ELR (cell line): ENCODE data around the gene GAB4.
"Not testable (repeated sequence)": the region's sequence is repeated elsewhere in the genome, so short reads cannot be mapped to it uniquely, and the experiment has no call there.

ENCODE experiments used
- DNase-seq: peaks from one replicate; pipeline ENCODE4 v3.0.0-alpha.2; 2015; ENCODE audit warnings: low read depth

GAB4 gene

DNA sequence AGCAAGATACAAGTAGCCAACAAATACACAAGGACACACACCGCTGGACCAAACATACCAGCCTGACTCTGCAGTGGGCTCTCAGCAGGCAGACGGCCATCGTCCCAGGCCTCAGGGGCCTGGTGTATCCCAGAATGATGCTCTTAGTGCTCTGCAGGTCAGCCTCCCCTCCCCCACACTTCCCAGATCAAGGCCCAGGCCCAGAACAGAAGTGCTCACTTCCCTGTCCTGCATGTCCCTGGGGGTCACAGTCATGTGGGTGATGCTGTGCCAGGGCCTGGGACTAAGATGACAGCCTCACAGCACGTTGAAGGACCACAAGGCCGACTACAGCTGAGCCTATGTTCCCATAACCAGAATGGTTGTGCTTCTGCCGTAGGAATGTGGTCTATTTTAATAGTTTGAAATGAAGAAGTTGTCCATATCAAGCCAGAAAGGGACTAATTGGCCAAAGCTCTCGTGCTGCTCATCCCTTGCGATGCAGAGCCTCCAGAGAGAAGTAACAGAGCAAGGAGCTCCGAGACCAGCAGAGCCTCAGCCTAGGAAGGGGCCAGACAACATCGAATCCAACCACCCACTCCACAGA is 48.6 kb downstream of the GAB4 start:
- DNase-seq: no peak

DNA sequence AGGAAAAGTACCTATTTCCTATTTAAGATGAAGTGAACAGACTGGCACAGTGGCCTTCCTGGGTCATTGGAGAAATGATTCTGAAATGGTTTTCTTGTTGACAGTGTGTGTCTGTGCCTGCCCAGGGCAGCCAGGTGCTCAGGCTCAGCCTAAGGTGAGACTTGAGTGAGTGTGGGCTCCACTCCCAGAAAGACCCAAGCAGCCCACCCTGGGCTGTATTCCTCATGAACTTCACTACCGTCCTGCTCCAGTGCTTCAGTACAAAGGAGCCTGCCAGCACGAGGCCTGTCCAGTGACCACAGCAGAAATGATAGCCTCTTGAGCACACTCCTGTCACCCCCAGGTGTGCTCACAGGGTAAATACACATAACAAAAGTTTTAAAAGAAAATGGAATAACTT is 49.5 kb downstream of the GAB4 start:
- DNase-seq: no peak

- DNase-seq: no peak
These were observed 50.2 kb downstream of the GAB4 start for GRCh38 chr22:16957781-16958180.

DNA sequence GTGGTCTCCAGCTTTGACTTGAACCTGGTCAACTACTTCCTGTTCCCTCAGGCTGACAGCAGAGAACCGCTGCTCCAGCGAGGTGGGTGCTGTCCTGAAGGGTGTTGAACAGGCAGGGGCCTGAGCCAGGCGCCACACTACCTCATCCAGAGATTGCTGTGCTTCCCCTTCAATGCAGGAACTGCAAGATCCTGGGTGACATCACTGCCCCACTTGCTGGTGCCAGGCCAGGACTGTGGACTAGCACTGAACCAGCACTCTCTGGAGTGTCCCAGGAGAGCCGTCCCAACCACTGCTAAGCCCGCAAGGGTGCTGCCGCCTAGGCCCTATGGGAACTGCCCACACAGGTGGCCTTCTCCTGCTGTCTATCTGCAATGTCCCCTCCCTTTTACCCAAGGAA is 51.7 kb downstream of the GAB4 start:
- DNase-seq: no peak

GRCh38 chr22:16955678-16956210 is 52.3 kb downstream of the GAB4 start:
- no peak for DNase-seq

- DNase-seq: no peak
These were observed 52.9 kb downstream of the GAB4 start for GRCh38 chr22:16955081-16955480.

GRCh38 chr22:16954060-16954403 is 54.0 kb downstream of the GAB4 start:
- no peak for DNase-seq

DNA sequence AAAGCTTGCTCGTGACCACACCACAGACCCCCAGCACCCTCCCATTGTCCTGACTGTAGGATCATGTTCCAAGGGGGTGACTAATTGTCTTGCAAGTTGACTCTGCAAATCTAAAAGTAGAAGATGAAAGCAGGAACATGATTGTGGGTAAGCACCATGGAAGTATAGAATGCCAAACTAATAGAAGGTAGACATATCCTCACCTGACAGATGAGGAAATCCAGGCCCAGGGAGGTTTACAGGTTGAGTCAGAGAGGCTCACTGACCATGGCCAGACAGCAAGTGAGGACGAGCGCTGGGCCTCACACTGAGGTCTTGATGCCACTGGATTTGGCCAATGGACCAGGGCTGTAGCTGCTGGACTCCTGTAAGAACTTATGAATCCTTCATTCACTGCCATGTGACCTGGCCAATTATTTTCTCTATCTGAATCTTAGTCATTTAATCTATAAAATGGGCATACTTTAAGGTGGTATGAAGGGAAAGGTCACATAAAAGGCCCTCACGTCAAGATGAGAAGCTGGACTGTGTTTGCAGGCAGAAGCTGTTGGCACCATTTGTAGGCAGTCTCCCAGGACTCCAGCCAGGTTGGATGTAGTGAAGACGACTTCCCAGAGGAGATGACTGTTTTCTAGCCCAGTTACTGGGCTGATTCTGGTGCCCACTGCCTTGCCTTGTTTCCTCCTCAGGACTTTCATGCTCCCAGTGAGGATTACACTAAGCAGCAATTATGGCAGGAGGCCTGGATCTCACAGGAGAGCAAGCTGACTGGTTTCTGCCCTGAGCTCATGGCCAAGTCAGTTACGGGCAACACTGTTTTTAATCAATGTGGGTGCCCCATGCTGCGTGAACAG is 54.6 kb downstream of the GAB4 start:
- DNase-seq: no peak

DNA sequence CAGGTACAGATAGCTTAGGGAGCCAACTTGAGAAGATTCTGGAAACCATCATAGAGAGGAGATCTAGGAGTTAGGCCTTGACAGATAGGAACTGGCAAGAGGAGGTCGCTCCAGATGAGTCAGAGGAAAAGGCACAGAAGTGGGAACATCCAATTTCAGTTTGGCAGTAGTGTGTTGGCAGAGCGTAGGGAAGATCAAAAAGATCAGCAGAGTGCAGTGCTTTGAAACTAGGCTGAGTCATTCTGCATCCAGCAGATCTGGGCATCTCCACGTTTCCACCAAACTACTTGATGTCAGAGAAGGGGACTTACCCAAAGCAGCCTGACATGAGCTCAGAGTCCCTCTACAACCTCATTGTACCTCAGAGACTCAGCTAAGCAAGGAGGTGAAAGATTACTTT is 58.5 kb downstream of the GAB4 start:
- no peak for DNase-seq

DNA sequence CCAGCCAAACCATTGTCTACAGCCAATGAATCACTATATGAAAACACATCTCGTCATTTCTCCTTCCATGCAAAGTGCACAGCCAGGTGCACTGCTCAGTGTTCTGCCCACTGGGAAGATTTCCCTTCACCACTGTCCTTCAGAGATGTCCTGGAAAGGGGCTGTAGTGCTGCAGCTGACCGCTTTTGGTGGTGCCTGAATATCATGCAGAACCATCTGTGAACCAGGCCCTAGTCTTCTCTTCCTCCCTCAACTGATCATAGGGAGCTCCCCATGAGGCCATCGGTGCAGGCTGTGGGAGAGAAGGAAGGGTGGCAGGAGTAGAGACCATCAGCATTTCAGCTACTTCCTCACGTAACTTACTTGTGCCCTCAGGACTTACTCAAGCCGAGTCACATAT is 70.2 kb downstream of the GAB4 start:
- DNase-seq: no peak

DNA sequence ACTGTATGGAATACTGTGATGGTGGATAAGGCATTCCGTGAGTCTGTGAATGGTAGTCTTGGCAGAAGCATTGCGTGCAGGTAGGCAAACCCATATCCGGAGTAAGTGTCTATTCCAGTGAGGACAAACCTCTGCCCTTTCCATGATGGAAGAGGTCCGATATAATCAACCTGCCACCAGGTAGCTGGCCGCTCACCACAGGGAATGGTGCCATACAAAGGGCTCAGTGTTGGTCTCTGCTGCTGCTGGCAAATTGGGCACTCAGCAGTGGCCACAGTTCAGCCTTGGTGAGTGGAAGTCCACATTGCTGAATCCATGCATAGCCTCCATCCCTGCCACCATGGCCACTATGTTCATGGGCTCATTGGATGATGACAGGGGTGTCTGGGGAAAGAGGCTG is 70.8 kb downstream of the GAB4 start:
- DNase-seq: not testable (repeated sequence)

DNA sequence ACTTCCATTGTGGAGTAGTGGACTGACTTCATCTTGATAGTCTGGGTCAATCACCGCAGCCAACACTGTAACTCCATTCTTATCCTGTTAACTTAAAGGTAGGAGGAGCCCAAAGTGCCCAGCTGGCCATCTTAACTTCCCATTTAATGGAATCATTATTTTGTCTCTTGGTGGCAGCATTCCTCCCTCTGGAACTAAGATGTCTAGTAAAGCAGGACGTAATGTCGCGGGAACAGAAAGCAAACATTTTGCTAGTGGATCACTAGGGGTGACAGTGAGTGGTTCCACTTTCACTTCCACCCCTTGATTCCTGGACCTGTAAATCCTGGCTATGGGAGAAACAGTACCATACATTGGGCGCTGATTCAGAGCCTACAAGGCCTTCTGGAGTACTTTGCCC is 71.4 kb downstream of the GAB4 start:
- no peak for DNase-seq

GRCh38 chr22:16935209-16935608 is 72.8 kb downstream of the GAB4 start:
- no peak for DNase-seq

DNA sequence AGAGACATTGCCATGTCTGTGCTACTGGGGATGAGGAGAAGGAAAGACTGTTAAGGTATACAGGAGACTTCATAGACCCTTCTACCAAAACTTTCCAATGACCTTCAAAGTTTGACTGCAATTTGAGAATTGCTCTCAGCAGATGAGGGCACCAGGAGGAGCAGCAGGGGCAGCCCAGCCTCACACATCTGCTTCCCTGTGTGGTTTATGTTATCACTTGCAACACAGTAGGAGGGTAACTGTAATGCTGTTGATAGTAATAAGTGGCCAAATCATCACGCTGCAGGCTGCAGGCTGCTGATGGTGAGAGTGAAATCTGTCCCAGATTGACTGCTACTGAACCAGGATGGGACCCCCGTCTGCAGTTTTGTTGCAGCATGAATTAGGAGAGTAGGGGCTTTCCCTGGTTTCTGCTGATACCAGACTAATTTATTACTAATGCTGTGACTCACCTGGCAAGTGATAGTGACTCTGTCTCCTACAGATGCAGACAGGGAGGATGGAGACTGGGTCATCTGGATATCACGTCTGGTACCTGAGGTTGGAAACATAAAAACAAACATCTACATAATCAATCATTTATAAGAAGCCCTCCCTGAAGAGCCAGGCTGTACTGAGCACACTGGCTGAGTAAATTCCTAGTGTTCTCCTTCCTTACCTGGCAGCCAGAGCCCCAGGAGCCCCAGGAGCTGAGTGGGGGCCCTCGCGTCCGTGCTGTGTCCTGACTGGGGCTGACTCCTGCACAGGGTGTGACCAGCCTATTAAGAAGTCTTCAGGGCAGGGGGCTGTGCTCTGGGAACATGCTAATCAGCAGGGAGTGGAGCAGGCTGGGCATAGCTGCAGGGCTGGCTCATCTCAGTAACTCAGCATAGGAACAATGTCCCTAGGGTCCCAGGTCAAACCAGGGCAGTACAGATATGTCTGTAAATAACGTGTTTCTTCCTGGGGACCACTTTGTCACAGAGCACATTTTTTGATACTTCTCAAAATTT is 74.4 kb downstream of the GAB4 start:
- DNase-seq: no peak

DNA sequence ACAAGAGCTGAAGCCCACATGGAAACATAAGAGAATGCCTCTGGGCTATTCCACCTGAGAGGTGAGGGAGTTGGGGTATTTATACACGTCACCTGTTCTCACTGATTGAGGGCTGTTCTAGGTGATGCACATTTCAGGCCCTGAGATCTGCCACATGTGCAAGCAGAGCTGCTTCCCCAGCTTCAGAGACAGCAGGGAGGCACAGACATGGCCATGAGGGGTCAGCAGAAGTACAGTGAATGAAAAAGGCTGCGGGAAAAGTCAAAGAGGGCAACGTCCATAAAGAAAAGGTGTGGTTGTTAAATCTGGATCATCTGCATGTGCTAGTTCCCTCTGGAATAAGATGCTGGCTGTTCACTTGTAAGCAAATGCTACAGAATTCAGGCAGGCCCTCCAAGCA is 75.4 kb downstream of the GAB4 start:
- peak; percentile 4 for DNase-seq

- DNase-seq: no peak
These were observed 82.5 kb downstream of the GAB4 start for GRCh38 chr22:16925407-16925966.

DNA sequence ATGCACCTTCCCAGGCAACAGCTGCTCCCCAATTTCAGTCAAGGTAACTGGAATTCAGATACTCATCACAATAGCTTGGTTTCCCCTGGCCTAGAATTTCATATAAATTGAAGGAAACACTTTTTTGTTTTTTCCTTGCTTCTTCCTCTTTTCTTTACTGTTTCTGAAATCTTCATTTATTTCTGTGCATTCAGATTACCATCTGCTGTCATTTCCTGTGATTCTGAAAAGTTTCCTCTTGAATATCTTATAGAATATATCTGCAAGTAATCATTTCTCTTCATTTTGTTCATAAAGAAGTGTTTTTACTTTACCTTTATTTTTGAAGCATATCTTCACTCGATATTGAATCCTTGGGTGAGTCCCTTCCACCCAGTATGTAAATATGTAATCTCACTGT is 85.3 kb downstream of the GAB4 start:
- DNase-seq: no peak

- DNase-seq: no peak
These were observed 85.9 kb downstream of the GAB4 start for GRCh38 chr22:16922076-16922475.

DNA sequence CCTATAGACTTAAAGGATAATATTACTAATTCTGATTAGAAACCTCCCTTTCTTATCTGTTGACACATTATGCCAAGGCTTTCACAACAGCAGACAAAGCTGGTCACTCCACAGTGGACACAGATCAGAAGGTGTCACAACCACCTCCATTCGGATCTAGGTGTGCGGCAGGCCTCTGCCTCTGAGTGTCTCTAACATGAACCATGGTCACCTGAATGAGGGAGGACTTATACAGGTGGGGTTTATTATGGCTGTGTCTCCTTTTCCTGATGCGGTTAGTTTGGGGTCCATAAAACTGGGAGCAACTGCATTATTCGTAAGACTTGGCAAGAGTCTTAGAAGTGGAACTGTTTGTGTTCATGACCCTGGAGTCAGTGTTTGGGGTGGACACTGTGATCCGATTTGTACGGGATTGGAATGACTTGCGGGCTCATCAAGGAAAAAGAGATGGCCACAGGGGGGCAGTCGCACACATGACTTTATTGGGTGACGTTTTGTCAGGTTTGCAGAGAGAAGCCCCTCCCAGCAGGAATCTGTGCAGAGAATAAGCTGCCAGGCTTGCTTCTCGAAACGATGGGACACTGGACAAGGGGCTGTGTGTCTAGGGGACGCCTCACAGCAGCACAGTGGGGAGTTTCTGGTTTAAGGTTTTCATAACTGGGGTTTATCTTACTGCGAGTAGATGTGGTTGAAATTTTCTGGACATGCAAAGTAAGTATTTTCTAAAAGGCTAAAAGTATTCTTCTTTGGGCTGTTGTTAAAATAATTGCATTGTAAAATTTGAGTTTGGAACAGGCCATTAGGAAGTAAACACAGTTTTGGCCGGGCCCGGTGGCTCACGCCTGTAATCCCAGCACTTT is 90.6 kb downstream of the GAB4 start:
- DNase-seq: peak; percentile 53

DNA sequence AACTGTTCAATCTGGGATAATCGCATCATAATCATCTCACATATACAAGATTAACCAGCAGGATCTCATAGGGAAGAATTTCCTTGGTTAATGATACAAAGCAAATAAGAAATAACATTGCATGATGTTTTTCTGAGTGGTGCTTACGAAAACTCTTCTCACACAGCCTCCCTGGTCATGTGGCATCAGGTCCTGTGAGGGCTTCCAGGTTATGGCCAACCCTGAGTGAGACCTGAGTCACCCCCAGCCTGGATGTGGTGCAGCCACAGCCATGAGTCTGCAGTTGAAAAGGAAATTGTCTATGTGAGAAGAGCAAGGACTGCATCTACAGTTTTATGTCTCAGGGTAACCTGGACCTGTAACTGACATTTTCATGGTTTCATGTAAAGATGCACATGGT is 92.3 kb downstream of the GAB4 start:
- DNase-seq: peak; percentile 30

GRCh38 chr22:16914911-16915310 is 93.1 kb downstream of the GAB4 start:
- not testable (repeated sequence) for DNase-seq
